ENCODE results near the gene HDAC11.

Gene HDAC11

GRCh38 chr3:13525827-13526625 lies 45.9 kb downstream of the HDAC11 start:
- no peak for DNase-seq (ENCODE audit: low read depth)

GRCh38 chr3:13526626-13526949 lies 46.5 kb downstream of the HDAC11 start:
- no peak for DNase-seq (ENCODE audit: low read depth)

- DNase-seq (ENCODE audit: low read depth): no peak
Observed at GRCh38 chr3:13528217-13528867, 48.2 kb downstream of the HDAC11 start.

- no peak for DNase-seq (ENCODE audit: low read depth)
Observed at GRCh38 chr3:13529196-13530112, 49.3 kb downstream of the HDAC11 start.

- DNase-seq (ENCODE audit: low read depth): no peak
Observed at GRCh38 chr3:13530241-13531009, 50.3 kb downstream of the HDAC11 start.

- no peak for DNase-seq (ENCODE audit: low read depth)
Observed at GRCh38 chr3:13532085-13532484, 52.0 kb downstream of the HDAC11 start.

GRCh38 chr3:13532631-13533030 lies 52.5 kb downstream of the HDAC11 start:
- DNase-seq (ENCODE audit: low read depth): no peak

GRCh38 chr3:13533885-13534301 lies 53.8 kb downstream of the HDAC11 start:
- no peak for DNase-seq (ENCODE audit: low read depth)

GRCh38 chr3:13535526-13535875 lies 55.4 kb downstream of the HDAC11 start:
- DNase-seq (ENCODE audit: low read depth): no peak

- no peak for DNase-seq (ENCODE audit: low read depth)
Observed at GRCh38 chr3:13535905-13536304, 55.8 kb downstream of the HDAC11 start.

- DNase-seq (ENCODE audit: low read depth): no peak
Observed at GRCh38 chr3:13536432-13536831, 56.3 kb downstream of the HDAC11 start.

- DNase-seq (ENCODE audit: low read depth): no peak
Observed at GRCh38 chr3:13536832-13537231, 56.7 kb downstream of the HDAC11 start.

GRCh38 chr3:13537244-13537908 lies 57.3 kb downstream of the HDAC11 start:
- DNase-seq (ENCODE audit: low read depth): no peak

GRCh38 chr3:13537909-13538296 lies 57.8 kb downstream of the HDAC11 start:
- no peak for DNase-seq (ENCODE audit: low read depth)

GRCh38 chr3:13538520-13539291 lies 58.6 kb downstream of the HDAC11 start:
- no peak for DNase-seq (ENCODE audit: low read depth)

- no peak for DNase-seq (ENCODE audit: low read depth)
Observed at GRCh38 chr3:13539292-13539638, 59.2 kb downstream of the HDAC11 start.

GRCh38 chr3:13539671-13540070 lies 59.6 kb downstream of the HDAC11 start:
- DNase-seq (ENCODE audit: low read depth): no peak

- DNase-seq (ENCODE audit: low read depth): no peak
Observed at GRCh38 chr3:13540297-13540995, 60.3 kb downstream of the HDAC11 start.

GRCh38 chr3:13541691-13542090 lies 61.6 kb downstream of the HDAC11 start:
- no peak for DNase-seq (ENCODE audit: low read depth)

GRCh38 chr3:13542142-13542541 lies 62.0 kb downstream of the HDAC11 start:
- DNase-seq (ENCODE audit: low read depth): no peak

Data from activated T-helper 1 cell treated with Interleukin-2 at 50 U/mL for 16 hours (primary cell).